ENCODE measurements around the gene MGMT. TPM values are rescaled to one million over a fixed set of nuclear protein-coding genes. Genes with fewer than 3 reads are reported as not detected.

Gene MGMT
- total RNA-seq, 2 donors from 2014 or later, result 28.6 to 33.7 TPM

- H3K27ac Mint-ChIP-seq, result no peak overlapping the region
- no peak for DNase-seq
These were observed 253.0 kb downstream of the MGMT start for GRCh38 chr10:129719889-129720590.

GRCh38 chr10:129725011-129725410 lies 258.0 kb downstream of the MGMT start:
- no peak for TF ChIP-seq CTCF (conservative IDR thresholded peaks at IDR 0.05)
- Mint-ChIP-seq H3K4me1 (peaks cover under 1% of the 10 kb centered on the region), H3K27me3 (ENCODE audit: insufficient read depth) (peaks cover 14% of the 10 kb centered on the region), H3K4me3 (no peak overlapping the region), H3K36me3 (ENCODE audit: low read depth) (peaks cover 45% of the 10 kb centered on the region), H3K9me3 (peaks cover 32% of the 10 kb centered on the region), H3K27ac (no peak overlapping the region)
- Histone ChIP-seq H3K9ac (ENCODE audit: extremely low read depth, low read length, poor library complexity, severe bottlenecking) (no peak overlapping the region), H3K4me1 (ENCODE audit: control insufficient read depth, insufficient read depth, low read length) (no peaks in the 10 kb centered on the region), H3K9me3 (ENCODE audit: control insufficient read depth, low read length) (peaks cover 18% of the 10 kb centered on the region), H3K27ac (ENCODE audit: low read depth, low read length) (no peak overlapping the region), H3K27me3 (ENCODE audit: control insufficient read depth, insufficient read depth, low read length, poor library complexity, severe bottlenecking) (no peaks in the 10 kb centered on the region), H3K36me3 (ENCODE audit: control insufficient read depth, insufficient read depth, low read length) (no peaks in the 10 kb centered on the region), H3K4me3 (ENCODE audit: low read length) (no peak overlapping the region)
- WGBS, 2 experiments (ENCODE audit: insufficient coverage in 1 of 2, insufficient read length in 1 of 2), result 90 to 93% methylated on average over 8 to 10 of the region's 10 CpGs
- DNase-seq, result no peak

More at GRCh38 chr10:129719889-129720590, 253.0 kb downstream of the MGMT start:
- Histone ChIP-seq H3K4me3 (ENCODE audit: low read length) (no peak overlapping the region), H3K27ac (ENCODE audit: low read depth, low read length) (no peak overlapping the region), H3K9me3 (ENCODE audit: control insufficient read depth, low read length) (peaks cover 10% of the 10 kb centered on the region), H3K36me3 (ENCODE audit: control insufficient read depth, insufficient read depth, low read length) (no peaks in the 10 kb centered on the region), H3K27me3 (ENCODE audit: control insufficient read depth, insufficient read depth, low read length, poor library complexity, severe bottlenecking) (no peaks in the 10 kb centered on the region), H3K4me1 (ENCODE audit: control insufficient read depth, insufficient read depth, low read length) (no peaks in the 10 kb centered on the region), H3K9ac (ENCODE audit: extremely low read depth, low read length, poor library complexity, severe bottlenecking) (no peak overlapping the region)
- no peak for TF ChIP-seq CTCF (conservative IDR thresholded peaks at IDR 0.05)
- H3K27me3 Mint-ChIP-seq (ENCODE audit: insufficient read depth), result no peaks in the 10 kb centered on the region
- no peak overlapping the region for H3K4me3 Mint-ChIP-seq
- H3K9me3 Mint-ChIP-seq, result peaks cover 9% of the 10 kb centered on the region
- H3K36me3 Mint-ChIP-seq (ENCODE audit: low read depth), result peaks cover 21% of the 10 kb centered on the region
- 92 to 94% methylated on average over 9 to 12 of the region's 12 CpGs for WGBS, 2 experiments (ENCODE audit: insufficient coverage in 1 of 2, insufficient read length in 1 of 2)
- peaks cover 7% of the 10 kb centered on the region for H3K4me1 Mint-ChIP-seq

- Histone ChIP-seq H3K27ac (ENCODE audit: low read depth, low read length) (no peak overlapping the region), H3K4me3 (ENCODE audit: low read length) (no peak overlapping the region), H3K9ac (ENCODE audit: extremely low read depth, low read length, poor library complexity, severe bottlenecking) (no peak overlapping the region), H3K27me3 (ENCODE audit: control insufficient read depth, insufficient read depth, low read length, poor library complexity, severe bottlenecking) (no peaks in the 10 kb centered on the region), H3K4me1 (ENCODE audit: control insufficient read depth, insufficient read depth, low read length) (no peaks in the 10 kb centered on the region), H3K9me3 (ENCODE audit: control insufficient read depth, low read length) (peaks cover 18% of the 10 kb centered on the region), H3K36me3 (ENCODE audit: control insufficient read depth, insufficient read depth, low read length) (no peaks in the 10 kb centered on the region)
- Mint-ChIP-seq H3K9me3 (peaks cover 32% of the 10 kb centered on the region), H3K36me3 (ENCODE audit: low read depth) (peaks cover 45% of the 10 kb centered on the region), H3K4me3 (no peak overlapping the region), H3K27me3 (ENCODE audit: insufficient read depth) (peaks cover 14% of the 10 kb centered on the region), H3K4me1 (peaks cover 6% of the 10 kb centered on the region), H3K27ac (no peak overlapping the region)
- DNase-seq, result no peak
- TF ChIP-seq CTCF (conservative IDR thresholded peaks at IDR 0.05), result no peak
- 92 to 96% methylated on average over 9 of the region's 9 CpGs for WGBS, 2 experiments (ENCODE audit: insufficient coverage in 1 of 2, insufficient read length in 1 of 2)
These were observed 258.4 kb downstream of the MGMT start for GRCh38 chr10:129725482-129725881.

Data from endodermal cell (in vitro differentiated cells).